Endothelial cell of umbilical vein (primary cell): ENCODE results near the gene RIMKLB.

Experiments used
- CTCF ChIP-seq, 2 donors: IDR thresholded peaks; 1 replicate in 1 of 2; 2 replicates in 1 of 2; pipeline ENCODE4 v1.5.1; 2011; ENCODE audit warnings: low read length in 2 of 2, mild to moderate bottlenecking in 2 of 2, moderate library complexity in 2 of 2, control low read depth in 1 of 2, inconsistent platforms in 1 of 2, low read depth in 1 of 2; ENCODE audit not compliant: insufficient read depth in 1 of 2; ENCODE audit errors: extremely low read depth in 1 of 2
- POLR2A ChIP-seq: IDR thresholded peaks from 2 replicates; pipeline ENCODE4 v1.6.1; 2012; ENCODE audit warnings: low read depth, mild to moderate bottlenecking, control low read depth, low read length

GRCh38 chr12:8701046-8701660, 3.4 kb downstream of the RIMKLB start:
- TF ChIP-seq POLR2A (no peak), CTCF (IDR thresholded peaks at IDR 0.05; ENCODE audit: extremely low read depth in 1 of 2, insufficient read depth in 1 of 2, low read depth in 1 of 2, low read length in 2 of 2) (no peak)
